ENCODE measurements around the gene UBE4A. TPM values are rescaled to one million over a fixed set of nuclear protein-coding genes. Genes with fewer than 3 reads are reported as not detected.

UBE4A gene
- total RNA-seq, 1 donor from 2014 or later, result 39.3 TPM

GRCh38 chr11:118341815-118342489, 17.4 kb upstream of the UBE4A start:
- DNase-seq (ENCODE audit: low spot score), result no peak

- no peak for DNase-seq (ENCODE audit: low spot score)
Observed at GRCh38 chr11:118342503-118343161, 16.8 kb upstream of the UBE4A start, which contains the start of gene CD3D. CD3D (minus strand) TSS chr11:118342705; CDS start chr11:118342607, 98 bp downstream.

GRCh38 chr11:118343248-118343647, 16.2 kb upstream of the UBE4A start:
- no peak for DNase-seq (ENCODE audit: low spot score)

- no peak for DNase-seq (ENCODE audit: low spot score)
Observed at GRCh38 chr11:118343981-118344515, 15.4 kb upstream of the UBE4A start, which contains the start of gene CD3G. CD3G (plus strand) TSS chr11:118344344; CDS start chr11:118344424, 80 bp downstream.

- DNase-seq (ENCODE audit: low spot score), result no peak
Observed at GRCh38 chr11:118349475-118349874, 9.9 kb upstream of the UBE4A start.

DNA sequence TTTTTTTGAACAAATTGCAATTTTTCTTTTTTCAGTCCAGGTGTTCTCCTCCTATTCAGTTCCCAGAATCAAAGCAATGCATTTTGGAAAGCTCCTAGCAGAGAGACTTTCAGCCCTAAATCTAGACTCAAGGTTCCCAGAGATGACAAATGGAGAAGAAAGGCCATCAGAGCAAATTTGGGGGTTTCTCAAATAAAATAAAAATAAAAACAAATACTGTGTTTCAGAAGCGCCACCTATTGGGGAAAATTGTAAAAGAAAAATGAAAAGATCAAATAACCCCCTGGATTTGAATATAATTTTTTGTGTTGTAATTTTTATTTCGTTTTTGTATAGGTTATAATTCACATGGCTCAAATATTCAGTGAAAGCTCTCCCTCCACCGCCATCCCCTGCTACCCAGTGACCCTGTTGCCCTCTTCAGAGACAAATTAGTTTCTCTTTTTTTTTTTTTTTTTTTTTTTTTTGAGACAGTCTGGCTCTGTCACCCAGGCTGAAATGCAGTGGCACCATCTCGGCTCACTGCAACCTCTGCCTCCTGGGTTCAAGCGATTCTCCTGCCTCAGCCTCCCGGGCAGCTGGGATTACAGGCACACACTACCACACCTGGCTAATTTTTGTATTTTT, 6.2 kb upstream of the UBE4A start:
- no peak for DNase-seq (ENCODE audit: low spot score)

DNA sequence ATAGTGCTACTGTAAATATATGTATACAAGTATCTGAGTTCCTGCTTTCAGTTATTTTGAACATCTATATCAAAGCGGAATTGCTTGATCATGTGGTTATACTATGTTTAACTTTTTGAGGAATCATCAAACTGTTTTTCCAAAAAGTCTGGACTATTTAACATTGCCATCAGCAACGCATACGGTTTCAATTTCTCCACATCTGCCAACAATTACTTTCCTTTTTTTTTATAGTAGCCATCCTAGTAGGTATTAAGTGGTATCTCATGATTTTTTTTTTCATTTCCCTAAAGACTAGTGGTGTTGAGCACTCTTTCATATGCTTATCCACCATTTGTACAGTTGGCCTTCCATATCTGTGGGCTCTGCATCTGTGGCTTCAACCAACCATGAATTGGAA, 1.3 kb upstream of the UBE4A start:
- no peak for DNase-seq (ENCODE audit: low spot score)

GRCh38 chr11:118364956-118365615, 5.7 kb downstream of the UBE4A start:
- DNase-seq (ENCODE audit: low spot score), result no peak

DNA sequence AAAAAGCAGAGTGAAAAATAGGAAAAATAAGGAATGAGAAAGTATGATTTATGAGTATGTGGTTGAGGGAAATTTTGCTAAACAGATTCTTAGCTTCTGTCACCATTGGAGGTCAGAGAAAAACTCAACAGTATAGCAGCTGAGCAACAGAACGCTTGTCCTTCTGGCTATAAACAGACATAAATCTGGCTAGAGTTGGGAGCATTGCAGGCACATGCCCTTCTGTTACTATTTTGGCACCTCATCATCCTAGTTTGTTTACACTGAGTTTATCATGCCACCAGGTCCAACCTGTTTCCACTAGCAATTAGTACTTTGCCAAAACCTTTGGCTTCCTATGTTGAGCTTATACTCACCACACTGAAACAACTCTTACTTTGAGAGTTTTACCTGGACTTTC, 6.9 kb downstream of the UBE4A start:
- no peak for DNase-seq (ENCODE audit: low spot score)

DNA sequence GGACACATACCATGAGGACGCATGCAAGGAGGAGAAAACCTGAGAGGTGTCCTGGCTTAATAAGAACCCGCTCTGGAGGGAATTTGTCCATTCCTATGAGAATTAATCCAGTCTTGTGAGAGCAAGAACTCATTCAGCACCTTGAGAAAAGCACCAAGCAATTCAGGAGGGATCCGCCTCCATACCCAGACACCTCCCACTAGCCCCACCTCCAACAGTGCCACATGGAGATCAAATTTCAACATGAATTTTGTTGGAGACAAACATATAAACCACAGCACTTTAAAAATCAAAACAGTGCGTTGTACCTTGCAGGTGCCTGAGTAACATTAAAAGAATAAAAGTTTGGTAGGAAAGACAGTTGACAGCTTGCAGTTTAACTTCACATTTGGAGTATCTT, 11.4 kb downstream of the UBE4A start:
- DNase-seq (ENCODE audit: low spot score), result no peak

DNA sequence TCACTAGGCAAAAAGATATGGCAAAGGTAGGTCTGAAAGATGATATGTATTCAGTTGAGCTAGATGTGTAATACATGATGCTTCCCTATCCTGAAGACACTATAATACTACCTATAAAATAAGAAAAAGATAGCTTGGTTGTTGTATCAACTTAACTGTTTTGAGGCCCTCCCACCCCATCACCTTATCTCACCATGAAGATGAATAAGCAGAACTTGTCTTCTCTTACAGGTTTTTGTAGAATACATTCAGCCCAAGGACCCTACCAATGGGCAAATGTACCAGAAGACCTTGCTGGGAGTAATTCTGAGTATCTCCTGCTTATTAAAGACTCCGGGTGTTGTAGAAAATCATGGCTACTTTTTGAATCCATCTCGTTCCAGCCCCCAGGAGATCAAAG, 13.9 kb downstream of the UBE4A start:
- DNase-seq (ENCODE audit: low spot score), result no peak

DNA sequence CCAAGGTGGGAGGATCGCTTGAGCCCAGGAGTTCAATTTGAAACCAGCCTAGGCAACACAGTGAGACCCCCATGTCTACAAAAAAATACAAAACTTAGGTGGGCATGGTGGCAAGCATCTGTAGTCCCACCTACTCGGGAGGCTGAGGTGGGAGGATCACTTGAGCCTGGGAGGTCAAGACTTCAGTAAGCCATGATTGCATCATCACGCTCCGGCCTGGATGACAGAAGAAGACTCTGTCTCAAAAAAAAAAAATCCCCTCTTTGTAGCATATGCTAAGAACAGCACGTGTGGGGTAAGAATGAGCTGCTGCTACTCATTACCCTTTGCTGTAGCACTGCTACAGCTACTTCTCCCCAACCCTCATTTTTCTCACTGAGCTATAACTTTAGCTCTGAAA, 14.5 kb downstream of the UBE4A start:
- no peak for DNase-seq (ENCODE audit: low spot score)

DNA sequence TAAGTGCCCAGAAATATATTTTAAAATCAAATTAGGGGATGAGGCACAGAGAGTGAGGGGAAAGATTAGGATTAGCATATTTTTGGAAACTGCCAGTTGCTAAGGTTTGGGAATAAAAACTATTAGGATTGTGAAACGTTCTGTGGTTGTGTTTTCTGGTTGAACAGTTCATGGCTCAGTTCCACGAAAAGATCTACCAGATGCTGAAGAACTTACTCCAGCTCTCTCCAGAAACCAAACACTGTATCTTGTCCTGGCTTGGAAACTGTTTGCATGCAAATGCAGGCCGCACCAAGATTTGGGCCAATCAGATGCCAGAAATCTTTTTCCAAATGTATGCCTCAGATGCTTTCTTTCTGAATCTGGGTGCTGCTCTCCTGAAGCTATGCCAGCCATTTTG, 15.3 kb downstream of the UBE4A start:
- DNase-seq (ENCODE audit: low spot score), result no peak

DNA sequence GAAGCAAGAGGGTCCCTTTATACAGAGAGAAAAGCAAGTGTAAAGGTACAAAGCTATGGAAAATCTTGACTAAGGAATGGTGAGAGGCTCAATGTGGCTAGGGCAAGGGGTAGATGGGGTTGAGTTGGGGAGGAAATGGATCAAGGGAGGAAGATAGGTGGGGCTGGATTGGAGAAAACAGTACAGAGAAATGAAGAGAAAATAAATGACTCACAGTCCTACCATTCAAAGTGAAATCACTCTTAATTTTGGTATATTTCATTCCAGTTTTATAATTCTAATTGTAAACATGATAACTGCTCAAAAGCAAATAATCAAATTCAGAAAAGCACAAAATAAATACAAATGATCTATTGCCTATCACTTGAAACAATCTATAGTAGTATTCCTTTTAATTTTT, 16.6 kb downstream of the UBE4A start:
- no peak for DNase-seq (ENCODE audit: low spot score)

GRCh38 chr11:118379497-118379896, 20.1 kb downstream of the UBE4A start:
- DNase-seq (ENCODE audit: low spot score), result no peak

GRCh38 chr11:118380571-118380970, 21.2 kb downstream of the UBE4A start:
- no peak for DNase-seq (ENCODE audit: low spot score)

GRCh38 chr11:118382954-118383353, 23.6 kb downstream of the UBE4A start:
- no peak for DNase-seq (ENCODE audit: low spot score)

- DNase-seq (ENCODE audit: low spot score), result no peak
Observed at GRCh38 chr11:118383657-118384056, 24.3 kb downstream of the UBE4A start.

DNA sequence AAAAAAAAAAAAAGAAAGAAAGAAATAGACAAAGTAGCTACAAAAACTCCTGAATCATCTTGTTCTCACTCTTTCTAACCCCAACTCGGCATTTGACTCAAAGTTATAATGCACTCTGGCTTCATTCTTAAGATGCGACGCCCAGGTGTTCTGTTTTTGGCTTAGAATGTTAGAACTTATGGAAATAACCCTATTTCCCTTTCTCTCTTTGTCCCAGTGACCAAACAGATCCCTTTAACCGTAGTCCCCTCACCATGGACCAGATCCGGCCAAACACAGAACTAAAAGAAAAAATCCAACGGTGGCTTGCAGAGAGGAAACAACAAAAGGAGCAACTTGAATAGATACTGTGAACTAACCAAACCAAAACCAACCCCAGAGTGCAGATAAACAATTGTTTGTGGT, 36.7 kb downstream of the UBE4A start:
- no peak for DNase-seq (ENCODE audit: low spot score)

- no peak for DNase-seq (ENCODE audit: low spot score)
Observed at GRCh38 chr11:118397448-118397847, 38.0 kb downstream of the UBE4A start.

- DNase-seq (ENCODE audit: low spot score), result no peak
Observed at GRCh38 chr11:118398791-118399559, 39.6 kb downstream of the UBE4A start.

Measured in mesenteric fat pad (tissue), 1 donor.